Measurements from ENCODE around the gene VHLL. TPM values are rescaled to one million over a fixed set of nuclear protein-coding genes. Genes with fewer than 3 reads are reported as not detected.

Gene VHLL
- total RNA-seq, 2 donors from 2014 or later: 0.42 to 0.52 TPM

DNA sequence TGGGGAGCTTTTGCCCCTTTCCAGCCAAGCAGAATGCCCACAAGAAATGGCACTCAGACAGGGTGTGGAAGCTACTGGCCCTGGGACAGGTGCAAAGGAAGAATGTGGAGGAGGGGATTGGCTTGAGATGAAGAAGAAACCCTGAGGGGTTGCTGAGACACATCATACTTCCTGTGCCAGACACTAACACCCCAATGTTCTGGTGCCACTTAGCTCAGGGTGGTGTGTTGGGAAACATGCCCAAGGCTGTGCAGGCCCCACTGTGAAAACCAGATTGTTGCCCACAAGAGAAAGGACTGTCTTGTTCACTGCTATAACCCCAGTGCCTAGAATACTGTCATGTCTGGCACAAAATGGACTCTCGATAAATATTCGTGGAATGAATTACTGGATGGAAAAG lies 41.4 kb downstream of the VHLL start:
- Mint-ChIP-seq H3K27ac (no peak overlapping the region), H3K36me3 (ENCODE audit: low read depth) (peaks cover 91% of the 10 kb centered on the region), H3K4me3 (no peak overlapping the region), H3K27me3 (no peaks in the 10 kb centered on the region), H3K4me1 (peaks cover 12% of the 10 kb centered on the region), H3K9me3 (no peaks in the 10 kb centered on the region)
- no peak for ATAC-seq (replicated peaks)

DNA sequence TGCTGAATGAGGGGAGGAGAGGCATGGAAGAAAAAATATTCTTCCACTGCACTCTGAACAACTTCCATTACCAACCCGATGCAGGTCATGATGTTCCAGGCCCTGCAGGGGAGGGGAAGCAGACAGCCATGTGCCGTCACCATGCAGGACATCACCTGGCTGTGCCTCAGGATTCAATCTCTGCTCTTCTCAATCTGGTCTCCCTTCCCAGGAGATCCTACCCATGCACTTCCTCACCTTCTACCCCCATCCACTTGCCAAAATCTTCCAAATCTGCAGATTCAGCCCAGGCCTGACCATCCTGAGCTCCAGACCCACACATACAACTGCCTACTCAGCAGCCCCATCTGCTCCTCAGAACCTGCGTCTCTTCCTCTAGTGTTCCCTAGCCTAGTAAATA lies 45.5 kb downstream of the VHLL start:
- H3K9me3 Mint-ChIP-seq: no peaks in the 10 kb centered on the region
- no peak for ATAC-seq (replicated peaks)
- H3K27me3 Mint-ChIP-seq: no peaks in the 10 kb centered on the region
- H3K27ac Mint-ChIP-seq: peak overlapping the region; percentile 88
- H3K4me1 Mint-ChIP-seq: peaks cover 11% of the 10 kb centered on the region
- peaks cover 76% of the 10 kb centered on the region for H3K36me3 Mint-ChIP-seq (ENCODE audit: low read depth)
- H3K4me3 Mint-ChIP-seq: no peak overlapping the region

DNA sequence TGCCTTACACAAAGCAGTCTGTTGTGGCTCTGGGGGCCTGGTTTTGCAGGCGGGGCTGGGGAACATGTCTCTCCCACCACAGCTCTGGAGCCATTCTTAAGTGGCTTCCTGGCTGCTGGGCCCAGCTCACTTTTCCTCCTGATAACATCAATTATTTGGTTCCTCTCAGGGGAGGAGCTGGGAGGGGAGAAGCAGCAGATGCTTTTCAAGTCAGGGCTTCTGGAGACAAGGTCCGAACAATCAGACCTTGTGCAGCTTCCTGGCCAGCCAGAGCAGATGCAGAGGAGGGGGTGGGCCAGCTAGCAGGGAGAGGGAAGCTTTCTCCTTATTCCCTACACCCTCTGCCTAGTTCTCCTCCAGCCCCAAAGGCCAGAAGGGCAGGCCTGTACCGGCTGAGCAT lies 47.6 kb downstream of the VHLL start:
- H3K4me3 Mint-ChIP-seq: no peak overlapping the region
- ATAC-seq (replicated peaks): no peak
- peaks cover 11% of the 10 kb centered on the region for H3K4me1 Mint-ChIP-seq
- H3K27ac Mint-ChIP-seq: no peak overlapping the region
- peaks cover 55% of the 10 kb centered on the region for H3K36me3 Mint-ChIP-seq (ENCODE audit: low read depth)
- no peaks in the 10 kb centered on the region for H3K27me3 Mint-ChIP-seq
- H3K9me3 Mint-ChIP-seq: no peaks in the 10 kb centered on the region

DNA sequence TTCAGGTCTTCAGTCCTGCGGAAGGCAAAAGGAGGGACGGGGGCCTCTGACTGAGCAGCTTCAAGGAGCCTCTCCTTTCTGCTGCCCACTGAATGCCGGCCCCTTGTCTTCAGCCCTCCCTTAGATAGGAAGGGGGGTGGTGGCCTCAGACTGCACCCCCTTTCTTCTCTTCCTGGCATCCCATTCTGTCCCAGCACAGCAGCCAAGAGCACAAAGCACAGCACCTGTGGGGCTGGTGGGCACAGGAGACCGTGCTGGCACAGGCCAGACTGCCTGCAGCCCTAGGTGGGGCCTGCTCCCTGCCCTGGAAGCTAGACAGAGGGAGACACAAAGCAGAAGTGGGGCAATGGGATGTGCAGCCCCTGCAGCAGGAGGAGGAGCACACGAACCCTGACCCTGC lies 49.5 kb downstream of the VHLL start:
- Mint-ChIP-seq H3K9me3 (no peaks in the 10 kb centered on the region), H3K27me3 (no peaks in the 10 kb centered on the region), H3K36me3 (ENCODE audit: low read depth) (peaks cover 44% of the 10 kb centered on the region), H3K4me1 (peaks cover 23% of the 10 kb centered on the region), H3K27ac (no peak overlapping the region), H3K4me3 (no peak overlapping the region)
- ATAC-seq (replicated peaks): no peak

Other genes starting within 250 kb of the VHLL start
- gene UBQLN4, start 245.5 kb downstream of the VHLL start, total RNA-seq: 10 to 100 TPM; 31.9 to 36.7 TPM
- 10 to 100 TPM; 39.9 to 55.6 TPM for gene LAMTOR2, start 244.5 kb downstream of the VHLL start, total RNA-seq
- 1 to 10 TPM in 1 of 2 donors, under 1 TPM in 1; 0.43 to 1.2 TPM for gene RAB25, start 238.1 kb downstream of the VHLL start, total RNA-seq
- gene MEX3A, start 216.8 kb downstream of the VHLL start, total RNA-seq: under 1 TPM; 0.15 to 0.21 TPM
- 100 to 1,000 TPM; 150 to 338 TPM for gene LMNA, start 184.6 kb downstream of the VHLL start, total RNA-seq
- 10 to 100 TPM in 1 of 2 donors, 1 to 10 TPM in 1; 1.8 to 17.6 TPM for gene SEMA4A, start 145.7 kb downstream of the VHLL start, total RNA-seq
- gene SLC25A44, start 105.2 kb downstream of the VHLL start, total RNA-seq: 10 to 100 TPM; 23.5 to 38.1 TPM
- 10 to 100 TPM; 85.6 to 87.3 TPM for gene PMF1, start 86.3 kb downstream of the VHLL start, total RNA-seq
- 1 to 10 TPM; 3.2 to 6.8 TPM for gene BGLAP, start 57.1 kb downstream of the VHLL start, total RNA-seq
- 10 to 100 TPM in 1 of 2 donors, 1 to 10 TPM in 1; 8.0 to 10.9 TPM for gene PAQR6, start 51.3 kb downstream of the VHLL start, total RNA-seq
- gene SMG5, start 16.5 kb downstream of the VHLL start, total RNA-seq: 10 to 100 TPM; 75.7 to 93.7 TPM
- gene TMEM79, start 15.0 kb downstream of the VHLL start, total RNA-seq: 10 to 100 TPM; 13.7 to 14.5 TPM
- 10 to 100 TPM; 18.3 to 19.1 TPM for gene GLMP, start 3.6 kb downstream of the VHLL start, total RNA-seq
- 100 to 1,000 TPM; 185 to 405 TPM for gene CCT3, start 39.0 kb upstream of the VHLL start, total RNA-seq
- gene TSACC, start 39.2 kb upstream of the VHLL start, total RNA-seq: 1 to 10 TPM in 1 of 2 donors, not detected in 1; 1.1 TPM
- not detected for gene RHBG, start 69.9 kb upstream of the VHLL start, total RNA-seq
- 10 to 100 TPM; 34.4 to 68.5 TPM for gene MEF2D, start 201.5 kb upstream of the VHLL start, total RNA-seq